ENCODE data around the gene C16orf96. TPM values are rescaled to one million over a fixed set of nuclear protein-coding genes. Genes with fewer than 3 reads are reported as not detected.

C16orf96 gene
- total RNA-seq, 2 donors from 2014 or later, result 1.5 to 1.6 TPM

DNA sequence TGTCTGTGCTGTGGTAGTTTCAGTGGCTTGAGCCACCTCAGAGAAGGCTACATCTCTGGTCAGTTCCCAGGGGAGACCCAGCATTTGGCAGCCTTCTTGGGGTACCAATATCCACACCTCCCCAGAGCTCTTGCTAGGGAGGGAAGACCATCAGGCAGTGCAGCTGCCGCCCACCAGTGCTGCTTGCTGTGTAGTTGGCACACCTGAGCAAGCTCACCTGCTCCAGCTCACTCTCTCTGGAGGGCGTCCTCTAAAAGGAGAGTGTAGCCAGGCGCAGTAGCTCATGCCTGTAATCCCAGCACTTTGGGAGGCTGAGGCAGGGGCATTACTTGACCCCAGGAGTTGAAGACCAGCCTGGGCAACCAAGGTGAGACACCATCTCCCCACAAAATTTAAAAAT, 47.3 kb upstream of the C16orf96 start:
- peaks cover 51% of the 10 kb centered on the region for H3K36me3 ChIP-seq (ENCODE audit: control insufficient read depth, insufficient read depth, low read length)
- no peaks in the 10 kb centered on the region for H3K9me3 ChIP-seq (ENCODE audit: control insufficient read depth, low read length)
- TF ChIP-seq CTCF (conservative IDR thresholded peaks at IDR 0.05), result no peak
- H3K27ac Mint-ChIP-seq, result no peak overlapping the region
- H3K9me3 Mint-ChIP-seq, result no peaks in the 10 kb centered on the region
- 80 to 99% methylated on average over 1 to 3 of the region's 3 CpGs for WGBS, 2 experiments (ENCODE audit: insufficient coverage in 1 of 2, insufficient read length in 1 of 2)
- DNase-seq, result no peak
- peaks cover 21% of the 10 kb centered on the region for H3K36me3 Mint-ChIP-seq (ENCODE audit: low read depth)
- H3K4me1 ChIP-seq (ENCODE audit: control insufficient read depth, insufficient read depth, low read length), result no peaks in the 10 kb centered on the region
- H3K27ac ChIP-seq (ENCODE audit: low read depth, low read length), result no peak overlapping the region
- H3K27me3 Mint-ChIP-seq (ENCODE audit: insufficient read depth), result no peaks in the 10 kb centered on the region
- no peak overlapping the region for H3K9ac ChIP-seq (ENCODE audit: extremely low read depth, low read length, poor library complexity, severe bottlenecking)
- no peaks in the 10 kb centered on the region for H3K27me3 ChIP-seq (ENCODE audit: control insufficient read depth, insufficient read depth, low read length, poor library complexity, severe bottlenecking)
- H3K4me3 Mint-ChIP-seq, result no peak overlapping the region
- peaks cover 4% of the 10 kb centered on the region for H3K4me1 Mint-ChIP-seq
- no peak overlapping the region for H3K4me3 ChIP-seq (ENCODE audit: low read length)

DNA sequence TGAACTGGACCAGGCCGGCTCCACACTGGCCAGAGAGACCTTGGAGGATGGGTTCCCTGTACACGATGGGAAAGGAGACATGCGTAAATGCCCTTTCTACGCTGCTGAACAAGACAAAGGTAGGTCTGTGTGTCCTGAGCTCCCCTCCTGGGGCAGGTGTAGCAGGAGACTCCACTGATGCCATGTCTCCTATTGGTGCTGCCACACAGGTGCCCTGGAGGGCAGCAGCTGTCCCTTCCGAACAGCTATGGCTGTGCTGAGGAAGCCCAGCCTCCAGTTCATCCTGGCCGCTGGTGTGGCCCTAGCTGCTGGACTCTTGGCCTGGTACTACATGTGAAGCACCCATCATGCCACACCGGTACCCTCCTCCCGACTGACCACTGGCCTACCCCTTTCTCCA, 46.7 kb upstream of the C16orf96 start:
- H3K4me1 ChIP-seq (ENCODE audit: control insufficient read depth, insufficient read depth, low read length), result no peaks in the 10 kb centered on the region
- no peak for TF ChIP-seq CTCF (conservative IDR thresholded peaks at IDR 0.05)
- Mint-ChIP-seq H3K27ac (no peak overlapping the region), H3K27me3 (ENCODE audit: insufficient read depth) (no peaks in the 10 kb centered on the region), H3K4me1 (peaks cover 4% of the 10 kb centered on the region), H3K9me3 (no peaks in the 10 kb centered on the region), H3K36me3 (ENCODE audit: low read depth) (peaks cover 21% of the 10 kb centered on the region), H3K4me3 (no peak overlapping the region)
- 86 to 97% methylated on average over 7 to 8 of the region's 8 CpGs for WGBS, 2 experiments (ENCODE audit: insufficient coverage in 1 of 2, insufficient read length in 1 of 2)
- H3K36me3 ChIP-seq (ENCODE audit: control insufficient read depth, insufficient read depth, low read length), result peaks cover 51% of the 10 kb centered on the region
- H3K4me3 ChIP-seq (ENCODE audit: low read length), result no peak overlapping the region
- no peaks in the 10 kb centered on the region for H3K27me3 ChIP-seq (ENCODE audit: control insufficient read depth, insufficient read depth, low read length, poor library complexity, severe bottlenecking)
- peak; percentile 35 for DNase-seq
- no peak overlapping the region for H3K27ac ChIP-seq (ENCODE audit: low read depth, low read length)
- no peak overlapping the region for H3K9ac ChIP-seq (ENCODE audit: extremely low read depth, low read length, poor library complexity, severe bottlenecking)
- H3K9me3 ChIP-seq (ENCODE audit: control insufficient read depth, low read length), result no peaks in the 10 kb centered on the region

- H3K9me3 Mint-ChIP-seq, result no peaks in the 10 kb centered on the region
Measured at GRCh38 chr16:4510131-4510530, 46.0 kb upstream of the C16orf96 start.

More at GRCh38 chr16:4510131-4510530, 46.0 kb upstream of the C16orf96 start:
- TF ChIP-seq CTCF (conservative IDR thresholded peaks at IDR 0.05), result no peak
- 75 to 78% methylated on average over 4 to 5 of the region's 5 CpGs for WGBS, 2 experiments (ENCODE audit: insufficient coverage in 1 of 2, insufficient read length in 1 of 2)
- H3K4me1 Mint-ChIP-seq, result peaks cover 4% of the 10 kb centered on the region
- H3K36me3 Mint-ChIP-seq (ENCODE audit: low read depth), result peaks cover 21% of the 10 kb centered on the region
- H3K9me3 ChIP-seq (ENCODE audit: control insufficient read depth, low read length), result no peaks in the 10 kb centered on the region
- no peaks in the 10 kb centered on the region for H3K27me3 ChIP-seq (ENCODE audit: control insufficient read depth, insufficient read depth, low read length, poor library complexity, severe bottlenecking)
- no peaks in the 10 kb centered on the region for H3K4me1 ChIP-seq (ENCODE audit: control insufficient read depth, insufficient read depth, low read length)
- no peak for DNase-seq
- no peak overlapping the region for H3K27ac Mint-ChIP-seq
- H3K27me3 Mint-ChIP-seq (ENCODE audit: insufficient read depth), result no peaks in the 10 kb centered on the region
- peaks cover 51% of the 10 kb centered on the region for H3K36me3 ChIP-seq (ENCODE audit: control insufficient read depth, insufficient read depth, low read length)
- H3K4me3 Mint-ChIP-seq, result no peak overlapping the region
- no peak overlapping the region for H3K4me3 ChIP-seq (ENCODE audit: low read length)
- H3K27ac ChIP-seq (ENCODE audit: low read depth, low read length), result no peak overlapping the region
- H3K9ac ChIP-seq (ENCODE audit: extremely low read depth, low read length, poor library complexity, severe bottlenecking), result no peak overlapping the region

All from endodermal cell (in vitro differentiated cells).